Chondrocyte (in vitro differentiated cells): ENCODE data around the gene MSH2. TPM values are rescaled to one million over a fixed set of nuclear protein-coding genes. Genes with fewer than 3 reads are reported as not detected.
"Not testable (repeated sequence)": the region's sequence is repeated elsewhere in the genome, so short reads cannot be mapped to it uniquely, and the experiment has no call there.

ENCODE experiments used
- DNase-seq: peaks from one replicate; pipeline ENCODE4 v3.0.0; 2021; ENCODE audit warnings: mixed read lengths, low spot score
- H3K27ac Mint-ChIP-seq: one replicate; pipeline ENCODE4 v1.8.0; 2021; ENCODE audit warnings: mild to moderate bottlenecking, moderate library complexity, mixed read lengths; ENCODE audit not compliant: unreplicated experiment
- H3K27me3 Mint-ChIP-seq: 2 replicates; pipeline ENCODE4 v1.8.0; 2021; ENCODE audit warnings: low read depth, mixed read lengths
- H3K36me3 Mint-ChIP-seq: 2 replicates; pipeline ENCODE4 v1.8.0; 2021; ENCODE audit warnings: low read depth, mixed read lengths
- H3K4me1 Mint-ChIP-seq: 2 replicates; pipeline ENCODE4 v1.8.0; 2021; ENCODE audit warnings: low read depth, mild to moderate bottlenecking, mixed read lengths
- H3K4me3 Mint-ChIP-seq: one replicate; pipeline ENCODE4 v1.8.0; 2021; ENCODE audit warnings: mild to moderate bottlenecking, moderate library complexity, mixed read lengths; ENCODE audit not compliant: unreplicated experiment
- H3K9me3 Mint-ChIP-seq: 2 replicates; pipeline ENCODE4 v1.8.0; 2021; ENCODE audit warnings: low read depth, mixed read lengths
- CTCF ChIP-seq: fragments of 200-600 bp; sonication (generic); IDR thresholded peaks from 2 replicates; pipeline ENCODE4 v1.5.0; 2021; ENCODE audit warnings: antibody characterized with exemption, mild to moderate bottlenecking, moderate library complexity
- total RNA-seq: library from RNA; stranded (reverse); gene quantifications from 3 replicates; pipeline ENCODE4 v1.2.1, GENCODE V29; 2021

Gene MSH2
- total RNA-seq, 1 donor from 2014 or later = 21.0 TPM

DNA sequence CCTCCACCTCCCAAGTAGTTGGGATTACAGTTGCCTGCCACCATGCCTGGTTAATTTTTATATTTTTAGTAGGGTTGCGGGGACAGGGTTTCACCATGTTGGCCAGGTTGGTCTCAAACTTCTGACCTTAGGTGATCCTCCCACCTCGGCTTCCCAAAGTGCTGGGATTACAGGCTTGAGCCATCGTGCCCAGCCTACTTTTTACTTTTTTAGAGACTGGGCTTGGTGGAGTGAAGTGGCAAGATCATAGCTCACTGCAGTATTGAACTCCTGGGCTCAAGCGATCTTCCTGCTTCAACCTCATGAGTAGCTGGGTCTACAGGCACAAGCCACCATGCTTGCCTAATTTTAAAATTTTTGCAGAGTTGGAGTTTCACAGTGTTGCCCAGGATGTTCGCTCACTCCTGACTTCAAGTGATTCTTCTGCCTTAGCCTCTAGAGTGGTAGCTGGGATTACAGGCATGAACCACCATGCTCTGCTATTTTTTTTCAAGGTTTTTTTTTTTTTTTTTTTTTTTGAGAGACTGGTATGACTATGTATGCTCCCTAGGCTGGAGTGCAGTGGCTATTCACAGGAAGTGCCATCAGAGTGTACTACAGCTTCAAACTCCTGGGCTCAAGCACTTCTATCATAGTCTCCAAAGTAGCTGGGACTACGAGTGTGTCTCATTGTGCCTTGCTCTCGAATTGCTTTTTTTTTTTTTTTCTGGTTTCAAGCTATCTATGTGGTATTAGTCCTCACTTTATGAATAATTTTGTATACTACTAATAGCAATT lies 11.9 kb downstream of the MSH2 start:
- Mint-ChIP-seq H3K36me3 (peaks cover 10% of the 10 kb centered on the region), H3K4me3 (no peak overlapping the region), H3K4me1 (no peaks in the 10 kb centered on the region), H3K27me3 (no peaks in the 10 kb centered on the region), H3K9me3 (no peaks in the 10 kb centered on the region), H3K27ac (no peak overlapping the region)
- no peak for TF ChIP-seq CTCF
- DNase-seq = no peak

DNA sequence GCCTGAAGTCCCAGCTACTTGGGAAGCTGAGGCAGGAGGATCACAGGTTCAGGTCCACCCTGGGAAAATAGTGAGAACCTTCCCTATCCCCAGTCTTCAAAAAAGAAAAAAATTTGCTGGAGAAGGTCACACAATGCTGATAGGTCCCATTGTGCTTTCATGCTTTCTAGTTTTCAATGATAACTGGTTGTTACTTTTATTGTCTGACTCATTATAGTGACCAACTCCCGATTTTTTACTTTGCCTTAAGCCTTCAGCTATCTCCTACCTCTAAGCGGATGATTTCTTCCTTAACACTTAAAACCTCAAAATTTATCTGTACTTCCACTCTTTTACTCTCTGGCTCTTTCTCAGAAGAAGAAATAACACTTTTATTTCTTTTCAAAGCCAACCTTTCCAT lies 17.3 kb downstream of the MSH2 start:
- TF ChIP-seq CTCF = no peak
- Mint-ChIP-seq H3K9me3 (no peaks in the 10 kb centered on the region), H3K27ac (no peak overlapping the region), H3K36me3 (peaks cover 10% of the 10 kb centered on the region), H3K27me3 (no peaks in the 10 kb centered on the region), H3K4me1 (no peaks in the 10 kb centered on the region), H3K4me3 (no peak overlapping the region)
- DNase-seq = no peak

DNA sequence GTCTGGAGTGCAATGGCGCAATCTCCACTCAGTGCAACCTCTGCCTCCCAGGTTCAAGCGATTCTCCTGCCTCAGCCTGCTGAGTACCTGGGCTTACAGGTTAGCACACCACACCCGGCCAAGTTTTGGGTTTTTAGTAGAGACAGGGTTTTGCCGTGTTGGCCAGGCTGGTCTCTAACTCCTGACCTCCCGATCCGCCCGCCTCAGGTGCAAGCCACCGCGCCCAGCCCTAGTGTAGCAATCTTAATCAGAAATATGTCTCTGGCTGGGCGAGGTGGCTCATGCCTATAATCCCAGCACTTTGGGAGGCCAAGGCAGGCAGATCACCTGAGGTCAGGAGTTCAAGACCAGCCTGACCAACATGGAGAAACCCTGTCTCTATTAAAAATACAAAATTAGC lies 17.7 kb downstream of the MSH2 start:
- not testable (repeated sequence) for H3K4me1 Mint-ChIP-seq, H3K27me3 Mint-ChIP-seq, H3K4me3 Mint-ChIP-seq, H3K9me3 Mint-ChIP-seq, H3K27ac Mint-ChIP-seq
- H3K36me3 Mint-ChIP-seq = peaks cover 11% of the 10 kb centered on the region
- DNase-seq = peak; percentile 59

GRCh38 chr2:47422016-47422415 lies 19.1 kb downstream of the MSH2 start:
- Mint-ChIP-seq H3K27me3 (no peaks in the 10 kb centered on the region), H3K4me3 (no peak overlapping the region), H3K4me1 (no peaks in the 10 kb centered on the region), H3K36me3 (peaks cover 5% of the 10 kb centered on the region), H3K27ac (no peak overlapping the region), H3K9me3 (no peaks in the 10 kb centered on the region)
- DNase-seq = no peak
- TF ChIP-seq CTCF = no peak

DNA sequence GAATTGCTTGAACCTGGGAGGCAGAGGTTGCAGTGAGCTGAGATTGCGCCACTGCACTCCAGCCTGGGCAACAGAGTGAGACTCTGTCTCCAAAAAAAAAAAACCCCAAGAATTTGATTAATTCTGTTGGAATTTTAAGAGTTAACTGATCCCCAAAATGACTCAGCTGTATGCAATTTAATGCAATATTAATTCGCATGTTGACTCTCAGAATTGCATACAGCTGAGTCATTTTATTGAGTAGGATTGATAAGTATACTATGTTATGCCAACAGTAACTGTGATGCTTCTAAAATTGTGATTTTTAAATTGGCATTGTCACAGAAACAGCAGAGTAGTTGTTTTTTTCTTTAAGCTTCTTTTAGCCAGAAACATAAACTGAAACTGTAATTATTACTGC lies 19.6 kb downstream of the MSH2 start:
- H3K27ac Mint-ChIP-seq = no peak overlapping the region
- no peak for TF ChIP-seq CTCF
- H3K4me3 Mint-ChIP-seq = no peak overlapping the region
- no peaks in the 10 kb centered on the region for H3K9me3 Mint-ChIP-seq
- H3K27me3 Mint-ChIP-seq = no peaks in the 10 kb centered on the region
- no peaks in the 10 kb centered on the region for H3K4me1 Mint-ChIP-seq
- peaks cover 5% of the 10 kb centered on the region for H3K36me3 Mint-ChIP-seq
- no peak for DNase-seq

GRCh38 chr2:47426786-47427185 lies 23.8 kb downstream of the MSH2 start:
- TF ChIP-seq CTCF = no peak
- no peaks in the 10 kb centered on the region for H3K9me3 Mint-ChIP-seq

More at GRCh38 chr2:47426786-47427185, 23.8 kb downstream of the MSH2 start:
- Mint-ChIP-seq H3K36me3 (peaks cover 14% of the 10 kb centered on the region), H3K27ac (no peak overlapping the region), H3K27me3 (no peaks in the 10 kb centered on the region), H3K4me3 (no peak overlapping the region), H3K4me1 (peaks cover 2% of the 10 kb centered on the region)
- DNase-seq = no peak
